ENCODE data around the gene SHROOM1.

- TF ChIP-seq GATA3 (IDR thresholded peaks at IDR 0.05; ENCODE audit: low read depth, low read length) = no peak
- no peak for TF ChIP-seq GATA2 (IDR thresholded peaks at IDR 0.05; ENCODE audit: low read depth, low read length)
Measured at GRCh38 chr5:132877938-132878337, 47.5 kb upstream of the SHROOM1 start.
